ENCODE results near the gene CDO1. TPM values are rescaled to one million over a fixed set of nuclear protein-coding genes. Genes with fewer than 3 reads are reported as not detected.

Gene CDO1
- total and polyA plus RNA-seq, 2 experiments from 2014 or later: 24.5 to 29.2 TPM

- TF ChIP-seq EZH2 (IDR thresholded peaks at IDR 0.05; ENCODE audit: low read depth, unreplicated experiment) (no peak), EZH2phosphoT487 (IDR thresholded peaks at IDR 0.05; ENCODE audit: unreplicated experiment) (no peak), STAT1 (IDR thresholded peaks at IDR 0.05; ENCODE audit: unreplicated experiment) (no peak), POLR2AphosphoS5 (IDR thresholded peaks at IDR 0.05; ENCODE audit: low read depth) (no peak)
- Histone ChIP-seq H2AFZ (no peak overlapping the region), H4K20me1 (replicated peaks; ENCODE audit: insufficient read depth) (0 out of 2 replicates have a peak, but pooled peaks cover 3% of the 10 kb centered on the region), H3K36me3 (ENCODE audit: insufficient read depth) (0 out of 2 replicates have a peak, but pooled peaks cover 5% of the 10 kb centered on the region), H3K27me3 (ENCODE audit: insufficient read depth) (peaks cover 22% of the 10 kb centered on the region), H3K79me2 (replicated peaks; ENCODE audit: insufficient read depth) (peaks cover 9% of the 10 kb centered on the region; the same call in 1 of the 2 replicates), H3K4me1 (ENCODE audit: insufficient read depth) (peaks cover 31% of the 10 kb centered on the region), H3K9me2 (ENCODE audit: insufficient read depth) (no peaks in the 10 kb centered on the region), H3K27ac (ENCODE audit: low read depth) (no peak overlapping the region), H3K4me3 (no peak overlapping the region), H3K4me2 (no peak overlapping the region), H3F3A (replicated peaks; ENCODE audit: low read depth) (no peaks in the 10 kb centered on the region)
- ATAC-seq (no peak), DNase-seq (ENCODE audit: low spot score) (no peak)
- Mint-ChIP-seq H3K36me3 (ENCODE audit: low read depth) (peaks cover 20% of the 10 kb centered on the region), H3K9me3 (no peaks in the 10 kb centered on the region), H3K4me1 (peaks cover 36% of the 10 kb centered on the region), H3K27ac (no peak overlapping the region), H3K4me3 (no peak overlapping the region), H3K27me3 (ENCODE audit: insufficient read depth, low read depth, poor library complexity) (peaks cover 17% of the 10 kb centered on the region)
These were observed 5.7 kb downstream of the CDO1 start for GRCh38 chr5:115810761-115811160.

GRCh38 chr5:115809946-115810345 lies 6.5 kb downstream of the CDO1 start:
- Histone ChIP-seq H3K36me3 (ENCODE audit: insufficient read depth) (0 out of 2 replicates have a peak, but pooled peaks cover 5% of the 10 kb centered on the region), H3K27me3 (ENCODE audit: insufficient read depth) (peaks cover 14% of the 10 kb centered on the region), H3K4me3 (no peak overlapping the region), H4K20me1 (replicated peaks; ENCODE audit: insufficient read depth) (0 out of 2 replicates have a peak, but pooled peaks cover 3% of the 10 kb centered on the region), H3K4me2 (no peak overlapping the region), H2AFZ (no peak overlapping the region), H3K9me2 (ENCODE audit: insufficient read depth) (no peaks in the 10 kb centered on the region), H3K4me1 (ENCODE audit: insufficient read depth) (peaks cover 27% of the 10 kb centered on the region), H3K79me2 (replicated peaks; ENCODE audit: insufficient read depth) (peaks cover 9% of the 10 kb centered on the region; the same call in 1 of the 2 replicates), H3F3A (replicated peaks; ENCODE audit: low read depth) (no peaks in the 10 kb centered on the region), H3K27ac (ENCODE audit: low read depth) (no peak overlapping the region)
- DNase-seq (ENCODE audit: low spot score): no peak
- Mint-ChIP-seq H3K9me3 (no peaks in the 10 kb centered on the region), H3K36me3 (ENCODE audit: low read depth) (peaks cover 25% of the 10 kb centered on the region), H3K4me3 (no peak overlapping the region), H3K27ac (no peak overlapping the region), H3K4me1 (peaks cover 31% of the 10 kb centered on the region), H3K27me3 (ENCODE audit: insufficient read depth, low read depth, poor library complexity) (peaks cover 9% of the 10 kb centered on the region)
- TF ChIP-seq ETS1 (IDR thresholded peaks at IDR 0.05): no peak
- TF ChIP-seq ZNF462 (CRISPR knock-in tag; IDR thresholded peaks at IDR 0.05): no peak
- TF ChIP-seq EZH2phosphoT487 (IDR thresholded peaks at IDR 0.05; ENCODE audit: unreplicated experiment): no peak
- TF ChIP-seq POLR2AphosphoS5 (IDR thresholded peaks at IDR 0.05; ENCODE audit: low read depth): no peak
- TF ChIP-seq CREB1 (CRISPR knock-in tag; IDR thresholded peaks at IDR 0.05; ENCODE audit: low read depth): no peak
- TF ChIP-seq EZH2 (IDR thresholded peaks at IDR 0.05; ENCODE audit: low read depth, unreplicated experiment): no peak
- no peak for TF ChIP-seq NANOG (IDR thresholded peaks at IDR 0.05; ENCODE audit: borderline replicate concordance)
- no peak for TF ChIP-seq JUNB (IDR thresholded peaks at IDR 0.05; ENCODE audit: unreplicated experiment)
- TF ChIP-seq REST (IDR thresholded peaks at IDR 0.05; ENCODE audit: unreplicated experiment): no peak
- ATAC-seq: no peak

Measured in GM23338 (cell line).